ENCODE data around the gene C6orf141.

GRCh38 chr6:49549691-49550491 lies 577 bp upstream of the C6orf141 start:
- TF ChIP-seq CTCF (IDR thresholded peaks at IDR 0.05) = no peak
- TF ChIP-seq POLR2A (IDR thresholded peaks at IDR 0.05) = no peak

Measured in uterus (tissue), 2 donors.